Lower lobe of right lung (tissue), 2 donors: ENCODE measurements around the gene HMGXB4. TPM values are rescaled to one million over a fixed set of nuclear protein-coding genes. Genes with fewer than 3 reads are reported as not detected.

ENCODE experiments used
- ATAC-seq, 2 donors: fragments of 200-7000 bp; cut with Tn5 transposase; one replicate each; pipeline ENCODE4 v1.9.1; 2020 to 2022; ENCODE audit warnings: mild to moderate bottlenecking in 2 of 2, moderate library complexity in 2 of 2
- DNase-seq: peaks from one replicate; pipeline ENCODE4 v3.0.0-alpha.2; 2020
- H3K27ac ChIP-seq: fragments of 200-600 bp; one replicate; pipeline ENCODE4 v1.8.0; 2022
- H3K27me3 ChIP-seq: fragments of 200-600 bp; one replicate; pipeline ENCODE4 v1.8.0; 2022; ENCODE audit warnings: low read depth
- H3K36me3 ChIP-seq: fragments of 200-600 bp; one replicate; pipeline ENCODE4 v1.8.0; 2022; ENCODE audit warnings: mild to moderate bottlenecking
- H3K4me1 ChIP-seq: fragments of 200-600 bp; one replicate; pipeline ENCODE4 v1.8.0; 2022
- H3K4me3 ChIP-seq: fragments of 200-600 bp; one replicate; pipeline ENCODE4 v1.8.0; 2022; ENCODE audit warnings: mild to moderate bottlenecking
- H3K9me3 ChIP-seq: fragments of 200-600 bp; one replicate; pipeline ENCODE4 v1.8.0; 2022
- intact Hi-C: fragments of 100-400 bp; cut with DNase I; formaldehyde crosslinking; loops from one replicate; pipeline ENCODE4 v1.11.0; 2022
- total RNA-seq: library from RNA; stranded (reverse); fragmentation: NEBNext Ultra II Directional; extraction: Animal tissue kit (Norgen Biotek cat#: 25700); gene quantifications from one replicate; pipeline ENCODE4 v1.2.1, GENCODE V29; 2021
- TF ChIP-seq, protein P1 (sequence below): fragments of 200-600 bp; IDR thresholded peaks from one replicate; pipeline ENCODE4 v1.8.0; 2022; ENCODE audit warnings: antibody characterized with exemption, mild to moderate bottlenecking
- donor health status: DM: no; HTN: yes; CAD: no; lungs with severe emphysema.

The HMGXB4 gene
- total RNA-seq, 1 donor from 2014 or later: 15.6 TPM

DNA sequence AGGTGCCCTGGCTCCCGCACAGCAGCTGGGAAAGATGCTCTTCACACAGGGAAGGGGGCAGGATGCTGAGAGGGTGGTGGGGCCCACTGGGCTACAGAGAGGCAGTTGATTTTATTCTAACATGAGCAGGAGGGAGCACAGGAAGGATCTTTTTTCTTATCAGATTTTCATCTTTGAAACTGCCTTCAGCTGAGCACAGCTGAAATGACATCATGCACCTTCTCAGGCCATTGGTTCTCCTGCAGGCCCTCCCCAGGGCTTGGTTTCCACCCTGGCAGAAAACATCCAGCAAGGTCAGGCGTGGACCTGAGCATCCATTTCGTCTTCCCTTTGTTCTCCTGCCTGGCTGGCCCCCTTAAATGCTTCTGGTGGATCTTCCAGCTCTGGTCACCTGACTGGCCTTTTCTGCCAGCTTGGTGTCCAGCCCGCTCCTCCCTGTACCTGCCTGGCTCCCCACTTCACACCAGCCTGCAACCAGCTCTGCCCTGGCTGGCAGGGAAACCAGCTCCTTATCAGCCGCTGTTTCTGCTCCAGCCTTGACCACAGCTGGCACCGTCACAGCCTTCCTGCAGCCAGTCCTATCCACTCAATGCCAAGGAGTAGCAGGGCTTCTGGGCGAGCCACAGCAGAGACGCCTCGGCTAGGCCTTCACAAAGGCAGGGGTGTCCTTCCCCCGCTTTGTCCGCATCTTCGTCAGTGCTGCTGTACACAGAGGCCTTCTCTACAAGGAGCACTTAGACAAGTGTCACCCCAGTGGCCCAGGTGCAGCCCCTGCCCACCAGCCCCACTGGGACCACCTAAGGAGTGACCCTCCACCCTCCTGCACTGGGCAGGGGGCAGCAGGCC is 78.9 kb downstream of the HMGXB4 start:
- Histone ChIP-seq H3K36me3 (peaks cover 98% of the 10 kb centered on the region), H3K27me3 (no peaks in the 10 kb centered on the region), H3K4me1 (peaks cover under 1% of the 10 kb centered on the region), H3K9me3 (no peaks in the 10 kb centered on the region), H3K27ac (no peak overlapping the region), H3K4me3 (no peak overlapping the region)
- DNase-seq: no peak
- intact Hi-C loops: no loop called here
- TF ChIP-seq, protein P1, sequence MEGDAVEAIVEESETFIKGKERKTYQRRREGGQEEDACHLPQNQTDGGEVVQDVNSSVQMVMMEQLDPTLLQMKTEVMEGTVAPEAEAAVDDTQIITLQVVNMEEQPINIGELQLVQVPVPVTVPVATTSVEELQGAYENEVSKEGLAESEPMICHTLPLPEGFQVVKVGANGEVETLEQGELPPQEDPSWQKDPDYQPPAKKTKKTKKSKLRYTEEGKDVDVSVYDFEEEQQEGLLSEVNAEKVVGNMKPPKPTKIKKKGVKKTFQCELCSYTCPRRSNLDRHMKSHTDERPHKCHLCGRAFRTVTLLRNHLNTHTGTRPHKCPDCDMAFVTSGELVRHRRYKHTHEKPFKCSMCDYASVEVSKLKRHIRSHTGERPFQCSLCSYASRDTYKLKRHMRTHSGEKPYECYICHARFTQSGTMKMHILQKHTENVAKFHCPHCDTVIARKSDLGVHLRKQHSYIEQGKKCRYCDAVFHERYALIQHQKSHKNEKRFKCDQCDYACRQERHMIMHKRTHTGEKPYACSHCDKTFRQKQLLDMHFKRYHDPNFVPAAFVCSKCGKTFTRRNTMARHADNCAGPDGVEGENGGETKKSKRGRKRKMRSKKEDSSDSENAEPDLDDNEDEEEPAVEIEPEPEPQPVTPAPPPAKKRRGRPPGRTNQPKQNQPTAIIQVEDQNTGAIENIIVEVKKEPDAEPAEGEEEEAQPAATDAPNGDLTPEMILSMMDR: no peak
- peak in 1 of 2 donors; percentile 15 for ATAC-seq

DNA sequence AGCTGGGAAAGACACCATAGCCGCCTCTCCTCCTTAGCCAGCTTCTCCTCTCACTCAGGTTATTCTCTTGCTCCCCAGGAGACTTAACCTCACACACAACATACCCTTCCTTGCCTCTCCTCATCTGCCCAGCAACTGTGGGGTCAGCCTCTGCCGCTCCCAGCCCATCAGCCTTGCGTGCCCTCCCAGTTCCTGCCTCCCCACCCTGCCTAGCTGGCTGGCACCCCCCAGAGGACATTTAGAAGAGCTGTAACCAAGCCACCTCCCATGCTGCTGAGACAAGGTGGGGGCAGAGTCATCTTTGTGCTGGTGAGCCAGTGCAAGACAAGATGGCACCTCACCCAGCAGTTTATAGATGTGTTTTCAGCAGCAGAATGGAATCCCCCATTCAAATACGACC is 80.6 kb downstream of the HMGXB4 start:
- intact Hi-C loops: no loop called here
- peaks cover 93% of the 10 kb centered on the region for H3K36me3 ChIP-seq
- TF ChIP-seq, protein P1: no peak
- H3K27me3 ChIP-seq: no peaks in the 10 kb centered on the region
- H3K27ac ChIP-seq: no peak overlapping the region
- DNase-seq (no peak), ATAC-seq (no peak)
- no peaks in the 10 kb centered on the region for H3K4me1 ChIP-seq
- H3K9me3 ChIP-seq: no peaks in the 10 kb centered on the region
- no peak overlapping the region for H3K4me3 ChIP-seq

DNA sequence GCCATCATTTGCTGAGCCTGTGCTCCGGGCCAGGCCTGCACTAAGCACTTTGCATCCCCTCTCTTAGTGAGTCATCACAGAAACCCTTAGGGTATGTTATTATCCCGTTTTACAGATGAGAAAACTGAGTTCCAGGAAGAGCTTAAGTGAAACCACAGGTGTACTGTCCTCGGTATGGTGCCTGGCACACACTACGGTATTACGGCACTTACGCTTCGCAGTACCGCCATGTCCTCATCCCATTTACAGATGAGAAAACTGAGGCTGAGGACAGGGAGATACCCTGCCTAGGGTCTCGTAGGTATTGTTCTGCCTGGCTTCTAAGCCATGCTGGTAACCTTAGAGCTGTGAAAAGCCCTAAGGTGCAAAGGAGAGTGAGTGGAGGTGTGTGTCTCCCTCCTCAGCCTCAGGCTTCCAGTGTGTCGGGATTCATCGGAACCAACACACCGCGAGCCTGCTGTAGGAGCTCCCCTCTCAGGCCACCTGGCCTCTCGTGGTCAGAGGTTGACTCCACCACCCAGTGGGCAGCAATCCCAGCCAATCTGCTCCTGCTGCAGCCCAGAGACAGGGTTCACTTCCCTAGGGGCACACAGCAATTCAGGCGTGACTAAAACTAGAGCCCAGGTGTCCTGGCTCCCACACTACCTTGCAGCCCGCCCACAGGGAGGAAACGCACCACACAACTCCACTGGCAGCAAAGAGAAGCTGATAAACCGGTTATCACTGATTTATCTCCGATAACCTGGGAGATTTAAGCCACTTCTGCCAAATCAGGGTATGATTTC is 84.0 kb downstream of the HMGXB4 start:
- Histone ChIP-seq H3K4me3 (no peak overlapping the region), H3K9me3 (no peaks in the 10 kb centered on the region), H3K4me1 (no peaks in the 10 kb centered on the region), H3K27ac (no peak overlapping the region), H3K27me3 (no peaks in the 10 kb centered on the region), H3K36me3 (peaks cover 83% of the 10 kb centered on the region)
- TF ChIP-seq, protein P1: no peak
- ATAC-seq (no peak), DNase-seq (no peak)
- intact Hi-C loops: no loop called here

DNA sequence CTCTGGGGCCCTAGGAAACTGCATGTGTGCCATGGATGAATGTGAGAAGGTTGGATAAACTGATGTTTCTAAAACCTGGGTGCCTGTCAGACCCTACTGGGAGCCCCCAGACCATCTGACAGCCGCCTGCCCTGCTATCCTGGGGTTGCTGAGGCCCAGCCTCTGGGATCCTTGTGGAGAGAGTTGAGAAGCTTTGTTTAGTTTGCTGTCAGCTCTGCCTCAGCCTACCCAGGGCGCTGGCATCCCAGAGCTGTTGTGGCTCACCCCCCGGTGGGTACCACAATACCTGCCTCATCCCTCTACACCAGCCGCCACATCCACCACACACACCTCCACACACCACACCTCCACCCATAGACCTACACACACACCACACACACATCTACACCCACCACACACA is 85.1 kb downstream of the HMGXB4 start:
- H3K27me3 ChIP-seq: no peaks in the 10 kb centered on the region
- no peaks in the 10 kb centered on the region for H3K9me3 ChIP-seq
- H3K4me1 ChIP-seq: no peaks in the 10 kb centered on the region
- peaks cover 83% of the 10 kb centered on the region for H3K36me3 ChIP-seq
- ATAC-seq (no peak), DNase-seq (no peak)
- H3K27ac ChIP-seq: no peak overlapping the region
- no peak overlapping the region for H3K4me3 ChIP-seq
- intact Hi-C loops: no loop called here
- TF ChIP-seq, protein P1: no peak

DNA sequence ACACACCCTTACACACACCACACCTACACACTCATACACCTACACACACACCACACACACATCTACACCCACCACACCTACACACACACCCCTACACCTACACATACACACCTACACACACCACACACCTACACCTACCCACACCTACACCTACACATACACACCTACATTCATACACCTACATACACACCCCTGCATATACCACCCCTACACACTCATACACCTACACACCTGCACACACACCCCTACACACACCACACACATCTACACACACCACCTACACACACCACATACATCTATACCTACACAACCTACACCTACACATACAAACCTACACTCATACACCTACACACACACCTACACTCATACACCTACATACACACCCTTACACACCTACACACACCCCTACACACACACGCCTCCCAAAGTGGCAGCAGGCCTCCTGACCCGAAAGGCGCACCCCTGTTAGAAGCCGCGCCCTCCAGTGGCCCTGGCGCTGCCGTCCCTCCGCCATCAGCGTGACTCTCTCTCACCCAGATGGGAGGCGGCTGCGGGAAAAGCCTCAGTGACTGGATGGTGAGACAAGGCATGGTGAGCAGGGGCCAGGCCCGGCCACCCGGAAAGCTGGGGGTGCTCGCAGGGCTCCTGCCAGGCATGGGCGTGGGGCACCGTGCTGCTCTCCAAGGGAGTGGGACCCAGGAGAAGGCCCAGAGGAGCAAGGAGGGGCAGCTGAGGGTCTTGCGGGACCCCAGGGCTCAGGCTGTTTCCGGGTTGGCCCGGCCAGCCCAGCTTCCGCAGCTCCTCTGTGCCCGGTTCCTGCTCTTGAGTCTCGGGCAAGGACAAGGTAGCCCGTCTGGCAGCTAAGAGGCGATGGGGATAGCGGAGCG is 86.6 kb downstream of the HMGXB4 start:
- no peak overlapping the region for H3K4me3 ChIP-seq

More for the DNA sequence above, 86.6 kb downstream of the HMGXB4 start:
- intact Hi-C loops: no loop called here
- ATAC-seq (no peak), DNase-seq (no peak)
- Histone ChIP-seq H3K36me3 (peaks cover 78% of the 10 kb centered on the region), H3K27me3 (no peaks in the 10 kb centered on the region), H3K4me1 (no peaks in the 10 kb centered on the region), H3K9me3 (no peaks in the 10 kb centered on the region), H3K27ac (no peak overlapping the region)
- TF ChIP-seq, protein P1: no peak
